Heart left ventricle (tissue), 13 donors: ENCODE results near the gene ZNF473.

Experiments
- POLR2A ChIP-seq, 2 donors: fragments of 450-650 bp; IDR thresholded peaks; one replicate each; pipeline ENCODE4 v1.6.1; 2017; ENCODE audit warnings: antibody characterized with exemption in 2 of 2, mild to moderate bottlenecking in 2 of 2, moderate library complexity in 2 of 2
- TF ChIP-seq, protein P1 (sequence below), 12 donors: fragments of 200-600 bp; sonication (generic) in 4 of 12; IDR thresholded peaks; one replicate each; pipeline versions ENCODE4 v1.5.0 to v1.8.0; 2018 to 2022; ENCODE audit warnings: antibody characterized with exemption in 12 of 12, mild to moderate bottlenecking in 5 of 12
- donor health status: ischemic (EF 13 %, LVEDD 7.1; RV severe dilation, severe dysfunction).
- donor health status: DM: no; HTN: yes; CAD: no.
- donor health status: DM: no; HTN: no; CAD: no.
- donor health status: ischemic (EF 25% LVEDD 6.9; RV normal size, moderate dysfunction).
- donor health status: ischemic (EF 25% LVEDD 5.7; RV mildly dilated, moderate dysfunction).
- donor health status: ischemic (EF 35%, LVEDD 5.7; RV mildly dilated, moderate dysfunction).
- donor health status: nonischemic (EF 11% LVEDD 7.7; RV severe dilation, severe dysfunction).
- donor health status: DM: yes; HTN: yes; CAD: no.
- donor health status: PGD.
- donor health status: ischemic (EF 29% LVEDD 5.4; RV normal size, mild dysfunction).
- donor health status: nonischemic (EF 23%, LVEDD 6.1; RV moderate dilation, normal function).

DNA sequence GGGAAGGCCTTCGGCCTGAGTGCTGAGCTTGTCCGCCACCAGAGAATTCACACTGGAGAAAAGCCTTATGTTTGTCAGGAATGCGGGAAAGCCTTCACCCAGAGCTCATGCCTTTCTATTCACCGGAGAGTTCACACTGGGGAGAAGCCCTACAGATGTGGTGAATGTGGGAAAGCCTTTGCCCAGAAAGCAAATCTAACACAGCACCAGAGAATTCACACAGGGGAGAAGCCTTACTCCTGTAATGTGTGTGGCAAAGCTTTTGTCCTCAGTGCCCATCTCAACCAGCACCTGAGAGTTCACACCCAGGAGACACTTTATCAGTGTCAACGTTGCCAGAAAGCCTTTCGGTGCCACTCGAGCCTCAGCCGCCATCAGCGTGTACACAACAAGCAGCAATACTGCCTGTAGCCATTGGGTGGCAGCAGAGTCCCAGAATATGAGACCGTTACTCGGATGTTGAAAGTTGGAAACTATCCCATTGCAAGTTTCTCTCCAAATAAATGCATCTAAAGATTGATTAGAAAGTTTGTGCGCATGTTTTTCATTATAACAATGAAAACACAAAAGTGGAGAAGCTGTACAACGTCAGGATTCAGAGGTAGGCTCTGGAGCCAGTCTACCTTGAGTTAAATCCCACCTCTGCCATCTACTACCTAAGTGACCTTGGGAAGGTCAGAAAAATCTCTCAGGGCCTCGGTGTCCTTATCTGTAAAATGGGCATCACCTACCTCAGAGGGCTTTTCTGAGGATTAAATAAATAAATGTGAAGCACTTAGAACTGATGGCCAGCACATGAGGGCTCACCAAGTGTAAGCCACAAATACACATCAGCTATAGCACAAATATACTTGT, 21.1 kb downstream of the ZNF473 start:
- TF ChIP-seq, protein P1, sequence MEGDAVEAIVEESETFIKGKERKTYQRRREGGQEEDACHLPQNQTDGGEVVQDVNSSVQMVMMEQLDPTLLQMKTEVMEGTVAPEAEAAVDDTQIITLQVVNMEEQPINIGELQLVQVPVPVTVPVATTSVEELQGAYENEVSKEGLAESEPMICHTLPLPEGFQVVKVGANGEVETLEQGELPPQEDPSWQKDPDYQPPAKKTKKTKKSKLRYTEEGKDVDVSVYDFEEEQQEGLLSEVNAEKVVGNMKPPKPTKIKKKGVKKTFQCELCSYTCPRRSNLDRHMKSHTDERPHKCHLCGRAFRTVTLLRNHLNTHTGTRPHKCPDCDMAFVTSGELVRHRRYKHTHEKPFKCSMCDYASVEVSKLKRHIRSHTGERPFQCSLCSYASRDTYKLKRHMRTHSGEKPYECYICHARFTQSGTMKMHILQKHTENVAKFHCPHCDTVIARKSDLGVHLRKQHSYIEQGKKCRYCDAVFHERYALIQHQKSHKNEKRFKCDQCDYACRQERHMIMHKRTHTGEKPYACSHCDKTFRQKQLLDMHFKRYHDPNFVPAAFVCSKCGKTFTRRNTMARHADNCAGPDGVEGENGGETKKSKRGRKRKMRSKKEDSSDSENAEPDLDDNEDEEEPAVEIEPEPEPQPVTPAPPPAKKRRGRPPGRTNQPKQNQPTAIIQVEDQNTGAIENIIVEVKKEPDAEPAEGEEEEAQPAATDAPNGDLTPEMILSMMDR (IDR thresholded peaks at IDR 0.05), result peak; percentile 39 to 86 (median 57)
- TF ChIP-seq POLR2A (IDR thresholded peaks at IDR 0.05), result no peak
